AG09319 (cell line): ENCODE measurements around the gene FYN.

Experiments
- DNase-seq: peaks from one replicate; pipeline ENCODE4 v3.0.0-alpha.2; 2010; ENCODE audit warnings: low read depth; ENCODE audit errors: extremely low read depth
- TF ChIP-seq, protein P1 (sequence below): IDR thresholded peaks from 2 replicates; pipeline ENCODE4 v1.5.1; 2011; ENCODE audit warnings: low read depth, mild to moderate bottlenecking, inconsistent platforms, low read length, moderate library complexity

The FYN gene

DNA sequence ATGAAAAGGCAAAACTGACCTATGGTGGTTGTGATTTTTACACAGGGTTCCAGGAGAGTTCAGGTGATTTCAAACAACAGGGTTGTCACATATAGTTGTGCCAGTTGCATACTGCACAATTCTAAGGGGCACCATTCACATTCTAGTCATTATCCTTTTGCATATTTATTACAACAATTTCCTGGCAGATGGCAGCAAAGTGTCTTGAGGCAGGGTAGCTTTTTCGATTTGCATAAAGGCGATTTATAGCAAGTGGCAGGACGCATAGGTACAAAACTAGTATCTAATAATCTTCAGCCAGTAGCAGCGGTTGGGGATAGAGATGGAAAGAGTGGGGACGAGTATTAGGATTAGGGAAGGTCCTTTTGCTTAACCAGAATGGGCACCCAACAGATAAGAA lies 221.1 kb downstream of the FYN start:
- TF ChIP-seq, protein P1, sequence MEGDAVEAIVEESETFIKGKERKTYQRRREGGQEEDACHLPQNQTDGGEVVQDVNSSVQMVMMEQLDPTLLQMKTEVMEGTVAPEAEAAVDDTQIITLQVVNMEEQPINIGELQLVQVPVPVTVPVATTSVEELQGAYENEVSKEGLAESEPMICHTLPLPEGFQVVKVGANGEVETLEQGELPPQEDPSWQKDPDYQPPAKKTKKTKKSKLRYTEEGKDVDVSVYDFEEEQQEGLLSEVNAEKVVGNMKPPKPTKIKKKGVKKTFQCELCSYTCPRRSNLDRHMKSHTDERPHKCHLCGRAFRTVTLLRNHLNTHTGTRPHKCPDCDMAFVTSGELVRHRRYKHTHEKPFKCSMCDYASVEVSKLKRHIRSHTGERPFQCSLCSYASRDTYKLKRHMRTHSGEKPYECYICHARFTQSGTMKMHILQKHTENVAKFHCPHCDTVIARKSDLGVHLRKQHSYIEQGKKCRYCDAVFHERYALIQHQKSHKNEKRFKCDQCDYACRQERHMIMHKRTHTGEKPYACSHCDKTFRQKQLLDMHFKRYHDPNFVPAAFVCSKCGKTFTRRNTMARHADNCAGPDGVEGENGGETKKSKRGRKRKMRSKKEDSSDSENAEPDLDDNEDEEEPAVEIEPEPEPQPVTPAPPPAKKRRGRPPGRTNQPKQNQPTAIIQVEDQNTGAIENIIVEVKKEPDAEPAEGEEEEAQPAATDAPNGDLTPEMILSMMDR = no peak
- no peak for DNase-seq

DNA sequence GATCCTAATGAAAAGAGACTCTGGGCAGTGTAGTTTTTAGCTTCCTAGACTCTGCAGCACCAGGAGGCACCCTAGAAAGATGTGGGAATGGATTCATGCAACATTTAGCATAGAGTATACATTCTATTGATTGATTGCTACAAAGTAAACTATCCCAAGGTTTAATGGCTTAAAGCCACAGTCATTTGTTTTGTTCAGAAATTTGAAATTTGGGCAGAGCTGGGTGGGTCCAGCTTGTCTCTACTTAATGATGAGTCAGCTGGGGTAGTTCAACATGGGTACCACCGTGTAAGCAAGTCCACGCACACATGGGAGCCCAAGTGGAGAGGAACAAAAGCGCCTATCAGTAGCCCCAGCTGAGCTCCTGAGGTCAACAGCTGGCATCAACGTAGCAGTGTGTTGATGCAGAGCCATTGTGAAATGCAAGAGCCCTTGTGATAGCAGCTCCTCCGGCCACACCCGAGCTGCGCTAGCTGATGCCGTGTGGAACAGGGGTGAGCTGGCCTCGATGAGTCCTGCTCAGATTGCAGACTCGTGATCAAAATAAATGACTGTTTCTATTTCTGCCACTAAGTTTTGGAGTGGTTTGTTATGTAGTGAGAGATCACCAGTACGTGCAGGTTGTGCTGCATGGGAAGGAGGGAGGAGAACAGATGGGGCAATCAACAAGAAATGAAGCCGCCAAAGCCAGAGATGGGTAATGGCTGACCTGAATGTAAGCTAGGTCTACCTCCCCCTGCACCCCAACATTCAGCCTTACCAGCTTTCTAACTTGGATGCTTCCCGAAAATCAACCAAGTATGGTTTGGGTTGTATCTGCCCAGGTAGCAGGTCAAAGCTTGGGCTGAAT lies 221.8 kb downstream of the FYN start:
- TF ChIP-seq, protein P1 = no peak
- DNase-seq = peak; percentile 50

DNA sequence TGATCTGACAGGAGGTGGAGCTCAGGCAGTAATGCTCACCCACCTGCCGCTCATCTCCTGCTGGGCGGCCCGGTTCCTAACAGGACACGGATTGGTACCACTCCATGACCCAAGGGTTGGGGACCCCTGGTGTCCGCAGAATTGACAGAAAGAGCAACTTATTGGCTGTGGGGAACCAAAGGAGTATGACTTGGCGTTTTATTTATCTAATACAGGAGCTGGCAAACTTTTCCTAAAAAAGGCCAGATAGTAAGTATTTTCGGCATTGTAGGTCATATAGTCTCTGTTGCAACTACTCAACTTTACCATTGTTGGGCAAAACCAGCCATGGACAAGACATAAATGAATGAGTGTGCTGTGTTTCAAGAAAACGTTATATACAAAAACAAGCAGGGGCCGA lies 223.2 kb downstream of the FYN start:
- TF ChIP-seq, protein P1 = no peak
- no peak for DNase-seq

DNA sequence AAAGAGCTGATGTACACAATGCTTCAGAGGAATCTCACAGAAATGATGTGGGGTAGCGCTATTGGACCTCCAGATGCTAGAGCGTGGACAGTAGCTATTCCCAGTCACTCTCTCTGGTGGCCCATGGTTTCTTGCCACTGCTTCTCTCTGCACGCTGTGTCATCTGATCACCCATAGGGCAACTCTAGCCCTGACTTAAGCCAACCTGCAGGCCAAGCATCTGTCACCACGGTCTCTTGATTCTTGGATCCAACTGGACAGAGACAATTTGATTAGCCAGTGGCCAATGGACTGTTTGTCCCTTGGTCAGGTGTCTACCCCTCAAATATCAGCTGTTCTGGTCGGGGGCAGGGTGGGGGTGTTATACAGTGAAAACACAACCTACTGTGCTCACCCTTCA lies 225.2 kb downstream of the FYN start:
- TF ChIP-seq, protein P1 = no peak
- DNase-seq = no peak

DNA sequence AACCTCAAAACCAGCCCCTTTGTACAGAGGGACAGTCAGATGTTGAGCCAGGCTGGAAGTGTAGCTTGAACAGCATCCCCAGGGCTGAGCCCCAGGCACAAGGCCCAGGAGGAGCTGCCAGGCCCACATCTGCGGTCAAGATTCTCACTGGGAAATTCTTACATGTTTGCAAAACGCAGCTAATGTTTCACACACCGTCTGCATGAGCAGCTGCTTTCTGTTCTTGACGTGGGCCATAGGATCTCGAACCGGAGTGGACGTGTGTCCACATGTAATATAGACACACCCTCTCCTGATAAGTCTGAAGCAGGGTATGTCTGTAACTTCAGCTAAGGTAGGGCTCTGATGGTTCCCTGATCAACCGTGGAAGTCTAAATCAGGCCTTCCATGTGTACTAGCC lies 226.3 kb downstream of the FYN start:
- DNase-seq = peak; percentile 77
- TF ChIP-seq, protein P1 = no peak

DNA sequence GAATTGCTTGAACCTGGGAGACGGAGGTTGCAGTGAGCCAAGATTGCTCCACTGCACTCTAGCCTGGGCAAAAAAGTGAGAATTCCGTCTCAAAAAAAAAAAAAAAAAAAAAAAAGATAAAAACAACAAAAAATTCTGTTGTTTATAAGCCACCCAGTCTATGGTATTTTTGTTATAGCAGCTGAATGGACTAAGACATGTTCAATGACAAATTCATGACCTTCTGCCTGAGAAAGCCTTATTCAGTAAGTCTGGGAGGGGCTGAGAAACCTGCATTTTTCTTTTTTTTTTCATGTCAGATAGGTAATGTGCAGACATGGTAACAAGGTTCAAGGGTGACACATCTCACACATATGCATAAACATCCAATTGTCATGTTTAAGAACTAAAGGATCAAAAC lies 227.2 kb downstream of the FYN start:
- no peak for DNase-seq
- TF ChIP-seq, protein P1 = no peak

DNA sequence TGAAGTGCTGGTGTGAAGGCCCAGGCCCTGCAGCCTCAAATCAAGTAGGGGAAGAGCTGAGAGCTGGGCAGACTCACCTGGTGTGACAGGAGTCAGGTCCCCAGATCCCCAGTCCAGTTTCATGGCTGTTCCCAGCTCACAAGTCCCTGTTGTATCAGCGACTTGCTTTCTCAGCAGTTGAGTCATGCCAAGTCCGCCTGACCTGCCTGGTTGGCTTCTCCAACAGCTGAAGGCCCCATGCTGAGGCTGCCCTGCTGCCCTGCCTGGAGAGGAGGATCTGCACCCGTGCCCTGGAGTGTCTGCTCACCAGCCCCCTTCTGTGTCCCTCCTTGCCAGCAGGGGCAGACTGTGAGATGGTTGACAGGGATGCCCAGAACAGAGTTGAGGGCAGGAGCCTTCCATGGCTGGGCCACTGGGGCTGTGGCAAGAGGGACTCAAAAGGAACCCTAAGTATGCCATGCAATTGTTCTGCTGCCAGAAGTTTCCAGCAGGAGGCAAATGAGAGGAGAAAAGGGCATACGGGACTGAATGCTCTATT lies 228.3 kb downstream of the FYN start:
- DNase-seq = no peak
- TF ChIP-seq, protein P1 = no peak
